ENCODE results near the gene ESD.

- TF ChIP-seq EZH2phosphoT487 (IDR thresholded peaks at IDR 0.05; ENCODE audit: insufficient read depth, low read depth): no peak
- TF ChIP-seq EZH2 (IDR thresholded peaks at IDR 0.05; ENCODE audit: insufficient read depth, poor library complexity, severe bottlenecking): no peak
Observed at GRCh38 chr13:46830405-46831005, 33.5 kb upstream of the ESD start.

Data from GM23248 (cell line).